Measurements from ENCODE around the gene DNAJC28.
A peak's percentile ranks its signal among the peaks of the same experiment; 100 is the strongest.
"Not testable (repeated sequence)": the region's sequence is repeated elsewhere in the genome, so short reads cannot be mapped to it uniquely, and the experiment has no call there.

DNAJC28 gene

GRCh38 chr21:33481314-33481943 lies 10.1 kb downstream of the DNAJC28 start:
- DNase-seq (ENCODE audit: insufficient read length, low spot score), result no peak
- FAIRE-seq, result no peak

GRCh38 chr21:33480481-33481103 lies 10.9 kb downstream of the DNAJC28 start:
- no peak for FAIRE-seq
- DNase-seq (ENCODE audit: insufficient read length, low spot score), result no peak

- peak; percentile 96 for DNase-seq (ENCODE audit: insufficient read length, low spot score)
- FAIRE-seq, result peak; percentile 62
These were observed 11.6 kb downstream of the DNAJC28 start, which contains the start of gene TMEM50B for GRCh38 chr21:33479679-33480480. TSS of gene TMEM50B (minus strand) at chr21:33479974. CDS start at chr21:33468885, 11,089 bp downstream.

GRCh38 chr21:33478935-33479678 lies 12.4 kb downstream of the DNAJC28 start:
- DNase-seq (ENCODE audit: insufficient read length, low spot score), result peak; percentile 12
- FAIRE-seq, result no peak

GRCh38 chr21:33478182-33478581 lies 13.3 kb downstream of the DNAJC28 start:
- no peak for DNase-seq (ENCODE audit: insufficient read length, low spot score)
- no peak for FAIRE-seq

- no peak for FAIRE-seq
- no peak for DNase-seq (ENCODE audit: insufficient read length, low spot score)
These were observed 14.4 kb downstream of the DNAJC28 start for GRCh38 chr21:33477066-33477465.

- FAIRE-seq (no peak), DNase-seq (ENCODE audit: insufficient read length, low spot score) (no peak)
These were observed 18.2 kb downstream of the DNAJC28 start for GRCh38 chr21:33473344-33473743.

- no peak for DNase-seq (ENCODE audit: insufficient read length, low spot score)
- FAIRE-seq, result no peak
These were observed 20.8 kb downstream of the DNAJC28 start for GRCh38 chr21:33470701-33471100.

- FAIRE-seq; DNase-seq (ENCODE audit: insufficient read length, low spot score): not testable (repeated sequence)
These were observed 22.3 kb downstream of the DNAJC28 start for GRCh38 chr21:33469183-33469582.

- no peak for DNase-seq (ENCODE audit: insufficient read length, low spot score)
- no peak for FAIRE-seq
These were observed 29.8 kb downstream of the DNAJC28 start for GRCh38 chr21:33461538-33462250.

- DNase-seq (ENCODE audit: insufficient read length, low spot score) (no peak), FAIRE-seq (no peak)
These were observed 32.7 kb downstream of the DNAJC28 start for GRCh38 chr21:33458861-33459260.

GRCh38 chr21:33455686-33456446 lies 35.6 kb downstream of the DNAJC28 start:
- DNase-seq (ENCODE audit: insufficient read length, low spot score) (no peak), FAIRE-seq (no peak)

GRCh38 chr21:33452362-33452761 lies 39.2 kb downstream of the DNAJC28 start:
- no peak for FAIRE-seq

GRCh38 chr21:33451634-33452071 lies 39.9 kb downstream of the DNAJC28 start:
- no peak for FAIRE-seq
- DNase-seq (ENCODE audit: insufficient read length, low spot score), result no peak

More at GRCh38 chr21:33452362-33452761, 39.2 kb downstream of the DNAJC28 start:
- DNase-seq (ENCODE audit: insufficient read length, low spot score), result no peak

GRCh38 chr21:33449616-33450015 lies 41.9 kb downstream of the DNAJC28 start:
- DNase-seq (ENCODE audit: insufficient read length, low spot score), result no peak

GRCh38 chr21:33446620-33447019 lies 44.9 kb downstream of the DNAJC28 start:
- not testable (repeated sequence) for FAIRE-seq; DNase-seq (ENCODE audit: insufficient read length, low spot score)

More at GRCh38 chr21:33449616-33450015, 41.9 kb downstream of the DNAJC28 start:
- no peak for FAIRE-seq

GRCh38 chr21:33444499-33444898 lies 47.0 kb downstream of the DNAJC28 start:
- FAIRE-seq, result no peak

GRCh38 chr21:33443194-33443593 lies 48.3 kb downstream of the DNAJC28 start:
- no peak for DNase-seq (ENCODE audit: insufficient read length, low spot score)
- FAIRE-seq, result no peak

More at GRCh38 chr21:33444499-33444898, 47.0 kb downstream of the DNAJC28 start:
- DNase-seq (ENCODE audit: insufficient read length, low spot score), result no peak
